HG02840 (cell line): ENCODE data around the gene HOXA6.
A peak's percentile ranks its signal among the peaks of the same experiment; 100 is the strongest.

Source experiments
- ATAC-seq: cut with Tn5 transposase; IDR thresholded peaks from one replicate; pipeline ENCODE4 v1.9.1; 2021; ENCODE audit warnings: mild to moderate bottlenecking, moderate library complexity, moderate number of reproducible peaks; ENCODE audit not compliant: unreplicated experiment, low FRiP score

Gene HOXA6

DNA sequence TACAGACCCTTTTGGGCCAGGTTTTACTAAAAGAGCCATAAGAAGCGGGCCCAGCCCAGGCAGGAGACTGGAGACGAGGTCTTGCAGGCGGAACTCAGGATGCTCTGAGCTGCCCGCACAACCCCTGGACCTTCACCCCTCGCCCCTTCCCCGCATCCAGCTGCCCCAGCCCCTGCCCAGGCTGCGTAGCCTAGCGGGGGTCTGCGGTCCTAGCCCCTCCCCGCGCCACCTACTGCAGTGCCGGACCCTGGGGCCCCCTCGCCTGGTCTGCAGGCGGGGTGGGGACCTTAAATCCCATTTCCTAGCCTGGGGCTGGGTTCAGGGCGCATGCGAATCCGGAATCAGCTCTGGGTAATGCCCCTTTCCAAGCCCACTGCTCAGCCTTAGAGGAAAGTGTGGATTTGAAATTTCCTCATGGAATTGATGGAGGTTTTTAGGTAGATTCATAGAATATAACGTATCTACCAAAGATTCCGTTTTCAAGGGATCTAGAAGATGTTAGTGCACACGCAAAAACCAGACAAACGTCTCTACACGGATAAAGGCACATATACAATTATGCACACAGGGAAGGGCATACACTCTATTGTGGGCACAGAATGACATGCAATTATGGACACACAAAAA, 5.4 kb upstream of the HOXA6 start:
- no peak for ATAC-seq

DNA sequence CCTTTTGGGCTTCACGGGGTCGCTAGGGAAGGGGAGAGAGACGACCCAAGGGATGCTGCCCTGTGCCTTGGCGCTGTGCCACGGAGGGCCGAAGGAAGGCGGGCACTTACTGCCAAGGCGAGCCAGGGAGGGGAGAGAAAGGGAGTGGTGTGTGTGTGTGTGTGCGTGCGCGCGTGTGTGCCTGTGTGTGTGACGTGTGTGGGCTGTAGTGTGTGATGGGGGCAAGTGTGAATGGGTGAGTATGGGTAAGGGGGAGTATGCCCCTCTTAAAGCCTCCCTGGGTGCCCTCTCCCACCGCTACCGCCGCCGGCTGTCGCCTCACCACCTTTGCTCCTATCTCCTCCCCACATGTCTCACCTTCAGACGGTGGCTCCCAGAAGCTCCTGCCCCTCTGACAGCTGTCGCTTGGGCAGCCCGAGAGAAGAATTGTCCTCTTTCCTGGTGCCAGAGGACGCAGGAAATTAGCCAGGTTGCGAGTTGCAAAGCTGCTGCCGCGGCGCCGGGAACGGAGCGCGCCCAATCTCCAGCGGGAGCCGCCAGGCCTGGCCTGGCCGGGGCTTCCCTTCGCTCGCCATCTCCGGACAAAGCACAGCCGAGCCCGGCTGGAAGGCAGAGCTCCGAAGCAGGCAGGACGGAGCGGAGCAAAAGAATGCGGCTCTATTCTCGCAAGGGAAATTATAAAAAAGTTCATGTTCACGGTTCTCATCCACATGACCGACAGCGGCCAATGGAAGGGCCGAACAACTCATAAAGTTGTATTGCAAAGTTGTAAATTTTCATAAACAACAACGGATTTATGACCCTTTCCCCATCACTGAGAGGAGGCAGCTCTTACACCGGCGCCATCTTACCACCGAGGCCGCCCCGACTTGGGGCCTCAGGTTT, 4.6 kb upstream of the HOXA6 start, which contains the start of gene HOXA3:
HOXA3 (minus strand) TSS at position 653 of the 885 bp plus-strand sequence. CDS start 41,943 bp downstream, outside the sequence.
- no peak for ATAC-seq

DNA sequence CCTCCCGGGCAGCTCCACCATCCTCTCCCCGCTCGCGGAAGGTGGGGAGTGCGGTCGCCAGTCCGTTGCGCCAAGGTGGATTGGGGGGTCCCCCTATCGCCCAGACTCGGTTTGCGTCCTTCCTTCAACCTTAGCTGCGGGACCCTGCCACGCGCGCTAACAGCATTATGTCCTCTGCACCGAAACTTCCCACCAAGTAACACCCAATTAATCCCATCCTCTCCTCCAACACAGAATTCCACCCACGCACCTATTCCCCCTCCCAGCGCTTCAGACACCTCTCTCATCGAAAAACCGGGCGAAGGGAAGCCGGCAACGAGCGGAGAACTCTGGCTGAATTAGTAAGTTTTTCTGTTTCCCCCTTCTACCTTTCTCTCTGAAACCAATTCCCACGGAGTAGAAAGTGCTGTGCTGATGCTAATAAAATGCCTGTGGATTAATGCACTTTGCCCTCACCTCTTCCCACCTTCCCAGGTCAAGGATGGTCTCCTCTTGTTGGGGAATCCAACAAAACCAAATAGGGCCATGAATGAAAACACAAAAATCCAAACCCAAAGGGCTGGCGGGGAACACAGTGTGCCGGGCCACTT, 3.9 kb upstream of the HOXA6 start:
- no peak for ATAC-seq

DNA sequence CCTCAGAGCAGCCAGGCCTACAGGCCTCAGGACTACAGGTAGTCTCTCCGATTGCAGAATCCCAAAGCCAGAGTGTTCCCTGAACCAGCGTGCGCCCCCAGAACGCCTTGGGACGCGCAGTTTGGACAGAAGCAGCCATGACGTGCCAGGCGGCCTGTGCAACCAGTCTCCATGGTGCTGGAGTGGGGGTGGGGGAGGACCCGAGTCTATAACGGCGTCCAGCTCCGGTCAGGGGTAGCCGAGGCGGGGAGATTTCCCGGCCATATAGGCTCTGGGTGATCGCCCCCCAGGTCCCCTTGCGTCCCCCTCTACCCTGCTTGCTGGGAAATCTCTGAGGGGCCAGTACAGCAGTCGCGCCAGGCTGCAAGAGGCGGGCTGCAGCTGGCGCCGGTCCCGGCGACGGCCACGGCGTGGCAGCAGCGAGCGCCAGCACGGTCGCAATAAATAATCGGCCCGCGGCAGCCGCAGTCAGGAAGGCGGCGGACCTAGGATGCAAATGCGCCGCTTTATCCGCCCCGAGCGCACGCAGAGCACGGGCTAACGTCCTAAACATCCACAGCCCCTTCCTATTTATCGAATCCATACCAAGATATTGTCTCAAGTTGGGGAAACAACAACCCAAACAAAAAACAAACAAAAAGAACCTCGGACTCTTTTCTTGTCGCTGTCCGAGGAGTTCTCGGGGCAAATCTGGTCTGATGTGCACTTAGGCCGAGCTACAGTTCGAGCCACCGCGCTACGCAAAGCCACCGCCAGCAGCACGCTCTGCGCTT, 3.2 kb upstream of the HOXA6 start:
- peak; percentile 60 for ATAC-seq

DNA sequence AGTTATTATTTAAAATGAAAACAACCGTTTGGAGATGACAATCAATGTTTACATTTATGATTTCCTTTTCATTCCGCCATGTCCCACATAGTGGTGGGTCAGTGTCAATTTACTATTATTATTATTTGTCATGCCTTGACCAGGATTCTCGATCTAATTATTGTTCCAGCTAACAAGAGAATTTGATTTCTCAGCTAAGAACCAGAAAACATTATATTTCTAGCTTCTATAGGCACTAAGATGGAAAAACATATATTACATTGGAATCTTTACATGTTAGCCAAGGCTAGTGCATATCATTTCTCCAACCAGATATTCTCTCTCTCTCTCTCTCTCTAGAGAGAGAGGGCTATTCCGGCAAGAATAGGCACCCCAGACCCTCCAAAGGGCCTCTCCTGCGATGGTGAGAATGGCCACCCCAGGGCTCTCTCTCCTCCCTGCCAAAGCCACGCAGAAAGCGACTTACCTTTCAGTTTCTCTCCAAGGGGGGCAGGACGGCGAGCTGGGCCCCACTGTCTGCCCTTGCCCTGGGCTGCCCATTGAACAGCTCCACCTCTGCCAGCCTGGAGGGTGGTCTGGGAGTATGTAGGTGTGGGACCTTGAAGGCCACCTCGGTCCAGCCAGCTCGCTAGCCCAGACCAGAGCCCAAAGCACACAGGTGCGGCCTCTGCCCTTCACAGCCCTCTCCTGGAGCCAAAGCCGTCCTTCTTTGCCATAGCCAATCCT, 2.4 kb upstream of the HOXA6 start:
- peak; percentile 17 for ATAC-seq

DNA sequence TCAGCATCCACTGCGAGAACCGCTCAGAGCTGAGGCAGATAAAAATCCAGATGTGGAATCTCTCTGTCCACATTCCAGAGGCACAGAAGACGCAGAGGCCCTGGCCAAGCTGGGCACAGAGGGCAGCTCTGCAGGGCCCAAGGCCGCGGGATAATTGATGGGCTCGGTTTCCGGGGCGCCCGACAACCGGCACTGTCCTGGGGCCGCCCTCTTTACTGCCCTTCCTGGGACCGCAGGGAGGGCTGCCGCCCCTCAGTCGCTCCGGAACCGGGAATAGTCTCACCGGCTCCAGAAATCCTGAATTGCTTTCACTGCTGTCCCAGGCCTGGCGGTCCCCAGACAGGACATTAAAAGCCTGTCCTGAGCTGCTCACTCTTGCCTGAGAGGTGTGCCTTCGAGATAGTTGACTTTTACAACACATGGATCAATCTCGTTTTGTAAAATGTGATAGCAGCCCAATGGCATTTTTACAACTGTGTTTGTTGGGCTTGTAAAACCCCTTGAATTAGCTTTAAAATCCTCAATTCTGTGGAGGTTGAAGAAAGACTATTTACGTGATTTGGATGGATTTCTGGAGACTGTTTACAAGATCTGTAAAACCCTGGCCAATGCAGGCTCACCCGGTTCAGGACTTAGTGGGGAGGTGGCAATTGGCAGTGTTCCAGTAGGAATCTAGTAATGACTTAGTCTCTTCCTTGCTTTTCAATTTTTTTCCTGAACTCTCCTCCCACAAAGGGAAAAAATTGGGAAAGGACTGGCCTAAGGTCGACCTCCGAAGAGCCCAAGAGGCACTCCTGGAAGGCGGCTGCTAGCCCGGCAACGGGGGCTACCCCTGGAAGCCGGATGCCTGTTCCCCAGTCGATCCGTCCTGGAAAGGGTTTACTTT, 1.4 kb upstream of the HOXA6 start:
- no peak for ATAC-seq

DNA sequence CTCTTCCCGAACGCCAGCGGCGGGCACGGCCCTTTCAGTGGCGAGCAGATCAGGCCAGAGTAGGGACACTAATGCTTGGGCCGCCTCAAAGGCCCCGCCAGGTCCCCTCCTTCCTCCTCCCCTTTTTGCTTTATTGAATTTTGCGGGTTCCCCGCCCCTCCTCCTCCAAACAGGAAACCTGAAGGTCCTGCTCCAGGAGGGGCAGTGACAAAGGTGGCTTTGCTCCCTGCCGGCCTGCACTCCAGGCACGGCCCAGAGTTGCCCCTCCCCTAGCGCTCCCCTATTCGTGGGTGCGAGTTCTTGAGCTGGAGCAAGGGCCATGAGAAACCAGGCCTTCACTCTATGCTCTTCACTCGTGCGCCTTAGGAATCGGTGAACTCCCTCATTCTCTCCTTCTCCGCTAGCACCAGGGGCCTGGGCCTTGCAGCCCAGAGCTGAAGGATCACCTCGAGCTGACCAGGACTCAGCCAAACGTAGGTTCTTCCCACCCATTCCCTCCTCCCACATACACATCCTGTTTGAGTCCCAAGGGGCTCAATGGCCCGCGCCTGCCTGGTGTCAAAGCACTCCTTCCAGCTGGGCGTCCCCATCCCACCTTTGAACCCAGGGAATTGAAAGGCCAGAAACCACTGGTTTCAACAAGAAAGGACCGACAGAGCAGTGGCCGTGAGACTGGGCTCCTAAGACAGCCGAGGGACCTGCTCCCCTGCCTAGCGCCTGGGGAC, 619 bp upstream of the HOXA6 start:
- ATAC-seq: no peak

DNA sequence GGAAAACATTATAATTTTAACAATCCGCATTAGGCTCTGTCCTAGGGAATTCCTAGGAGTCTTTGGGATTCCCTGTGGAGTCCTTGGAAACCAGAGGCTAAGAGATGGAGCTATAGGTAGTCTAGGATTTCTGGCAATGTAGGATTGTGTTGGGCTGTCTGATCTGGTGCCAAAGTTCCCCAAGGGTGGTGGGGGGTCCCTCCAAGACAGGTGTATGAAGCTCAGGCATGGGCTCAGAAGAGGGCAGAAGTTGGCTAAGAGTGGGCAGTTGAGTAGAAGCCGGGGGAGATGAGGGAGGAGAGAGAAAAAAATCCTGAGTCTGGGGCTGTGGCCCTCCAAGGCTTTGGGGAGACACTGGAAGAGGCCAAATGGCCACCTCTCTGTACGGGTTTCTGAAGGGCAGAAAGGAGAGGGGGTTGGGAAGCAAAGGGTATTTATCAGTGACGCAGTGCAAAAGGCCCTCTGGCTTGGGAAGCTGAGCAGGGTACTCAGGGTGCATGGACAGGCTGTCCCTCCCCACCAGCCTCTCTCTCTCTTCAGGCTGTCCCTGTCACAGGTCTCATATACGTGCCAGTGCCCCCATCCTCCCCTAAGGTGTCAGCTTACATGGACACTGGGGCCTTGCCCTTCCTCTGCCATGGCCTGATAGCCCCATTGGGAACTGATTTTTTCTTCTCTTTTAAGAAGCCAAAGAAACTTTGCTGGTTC, 929 bp downstream of the HOXA6 start:
- no peak for ATAC-seq

DNA sequence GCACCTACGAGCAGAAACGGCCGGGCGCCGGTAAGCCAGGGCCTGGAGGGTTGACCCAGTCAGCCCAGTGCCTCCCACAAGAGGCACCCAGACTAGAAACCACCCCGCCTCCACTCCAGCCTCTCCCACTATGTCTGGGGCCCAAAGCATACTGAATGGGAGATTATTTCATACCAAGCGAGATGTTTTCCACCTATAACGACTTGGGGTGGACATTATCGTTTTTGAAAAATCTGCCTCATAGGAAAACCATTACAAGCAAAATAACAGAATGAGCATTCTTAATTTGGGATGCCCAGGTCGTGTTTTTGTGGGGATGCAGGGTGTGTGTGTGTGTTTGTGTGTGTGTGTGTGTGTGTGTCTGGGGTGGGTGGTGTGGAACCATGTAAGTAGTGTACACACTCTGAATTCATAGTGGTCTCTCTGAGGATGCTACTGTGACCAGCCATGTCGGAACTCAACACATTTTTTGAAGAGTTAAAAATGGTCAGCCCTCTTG, 1.6 kb downstream of the HOXA6 start:
- no peak for ATAC-seq

DNA sequence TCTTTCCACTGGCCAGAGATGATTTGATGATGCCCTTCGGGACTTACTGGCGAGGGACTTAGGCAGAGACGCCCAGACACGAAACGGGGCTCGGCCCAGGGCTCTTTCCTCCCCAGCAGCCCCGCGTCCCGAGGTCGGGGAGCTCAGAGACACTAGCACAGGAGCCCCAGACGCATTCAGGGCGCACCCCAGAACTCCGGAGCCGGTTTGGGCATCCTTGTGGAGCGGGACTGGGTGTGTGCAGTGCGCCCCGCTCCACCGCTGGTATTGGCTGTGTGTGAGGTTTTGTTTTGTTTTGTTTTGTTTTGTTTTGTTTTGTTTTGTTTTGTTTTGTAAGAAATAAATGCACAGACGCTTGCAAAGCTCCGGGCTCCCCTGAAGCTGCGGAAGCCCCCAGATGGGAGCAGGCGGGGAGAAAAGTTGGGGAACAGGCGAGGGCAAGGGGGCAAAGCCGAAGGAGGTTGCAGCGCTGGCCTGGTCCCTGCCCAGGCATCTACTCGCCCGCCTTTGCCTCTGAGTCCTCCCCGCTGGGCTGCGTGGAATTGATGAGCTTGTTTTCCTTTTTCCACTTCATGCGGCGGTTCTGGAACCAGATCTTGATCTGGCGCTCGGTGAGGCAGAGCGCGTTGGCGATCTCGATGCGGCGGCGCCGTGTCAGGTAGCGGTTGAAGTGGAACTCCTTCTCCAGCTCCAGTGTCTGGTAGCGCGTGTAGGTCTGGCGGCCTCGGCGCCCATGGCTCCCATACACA, 2.2 kb downstream of the HOXA6 start:
- ATAC-seq: no peak

DNA sequence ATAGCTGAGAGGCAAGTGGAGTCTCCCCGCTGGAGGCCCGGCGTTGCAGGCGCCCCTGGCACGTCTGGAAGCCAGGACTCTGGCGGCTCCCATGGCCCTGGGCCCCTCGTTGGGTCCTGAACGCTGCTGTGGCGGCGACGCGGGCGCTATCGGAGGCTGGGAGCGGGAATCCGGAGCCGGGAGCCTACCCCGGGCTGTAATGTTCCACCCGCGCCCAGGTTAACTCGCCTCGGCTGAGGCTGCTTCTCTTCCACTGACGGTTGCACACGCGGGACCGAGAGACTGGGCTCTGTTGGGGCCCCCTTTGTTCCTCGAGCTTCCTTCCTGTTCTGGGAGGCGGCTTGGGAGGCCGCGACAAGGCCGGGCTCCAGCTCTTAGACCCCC, 2.8 kb downstream of the HOXA6 start:
- no peak for ATAC-seq

DNA sequence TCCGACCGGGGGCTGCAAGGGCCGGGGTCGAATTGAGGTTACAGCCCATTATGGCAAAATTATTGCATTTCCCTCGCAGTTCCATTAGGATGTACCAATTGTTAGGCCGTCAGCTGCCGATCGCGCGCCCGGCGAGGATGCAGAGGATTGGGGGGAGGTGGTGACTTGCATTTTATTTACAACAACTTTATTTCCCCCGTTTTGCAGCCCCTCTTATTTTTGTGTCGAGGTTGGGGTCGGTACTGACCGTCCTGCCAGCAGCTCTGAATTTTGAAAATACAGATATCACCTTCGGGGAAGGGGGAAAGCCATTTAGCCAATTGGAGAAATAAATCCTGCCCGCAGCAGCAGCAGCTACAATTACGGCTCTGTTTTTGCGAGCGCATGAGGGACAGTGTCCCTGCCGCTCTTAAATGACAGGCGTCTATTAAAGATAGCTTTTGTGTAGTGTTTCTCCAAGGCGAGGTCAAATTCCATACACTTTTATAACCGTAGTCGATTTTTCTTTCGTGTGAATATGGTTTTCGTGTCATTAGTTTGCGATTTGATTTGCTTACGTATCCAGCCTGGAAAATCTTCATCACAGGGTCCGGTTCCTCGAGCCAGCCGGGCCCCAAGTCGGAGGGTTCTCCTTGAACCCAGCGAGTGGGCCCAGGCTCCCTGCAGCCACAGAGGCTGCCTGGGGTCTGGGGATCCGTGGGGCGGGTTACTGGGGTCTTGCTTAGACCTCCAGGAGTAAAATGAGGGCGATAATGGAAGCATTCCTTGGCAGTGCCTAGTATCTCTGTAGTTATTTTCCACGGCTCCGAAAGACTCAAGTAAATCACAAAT, 3.4 kb downstream of the HOXA6 start:
- ATAC-seq: no peak

DNA sequence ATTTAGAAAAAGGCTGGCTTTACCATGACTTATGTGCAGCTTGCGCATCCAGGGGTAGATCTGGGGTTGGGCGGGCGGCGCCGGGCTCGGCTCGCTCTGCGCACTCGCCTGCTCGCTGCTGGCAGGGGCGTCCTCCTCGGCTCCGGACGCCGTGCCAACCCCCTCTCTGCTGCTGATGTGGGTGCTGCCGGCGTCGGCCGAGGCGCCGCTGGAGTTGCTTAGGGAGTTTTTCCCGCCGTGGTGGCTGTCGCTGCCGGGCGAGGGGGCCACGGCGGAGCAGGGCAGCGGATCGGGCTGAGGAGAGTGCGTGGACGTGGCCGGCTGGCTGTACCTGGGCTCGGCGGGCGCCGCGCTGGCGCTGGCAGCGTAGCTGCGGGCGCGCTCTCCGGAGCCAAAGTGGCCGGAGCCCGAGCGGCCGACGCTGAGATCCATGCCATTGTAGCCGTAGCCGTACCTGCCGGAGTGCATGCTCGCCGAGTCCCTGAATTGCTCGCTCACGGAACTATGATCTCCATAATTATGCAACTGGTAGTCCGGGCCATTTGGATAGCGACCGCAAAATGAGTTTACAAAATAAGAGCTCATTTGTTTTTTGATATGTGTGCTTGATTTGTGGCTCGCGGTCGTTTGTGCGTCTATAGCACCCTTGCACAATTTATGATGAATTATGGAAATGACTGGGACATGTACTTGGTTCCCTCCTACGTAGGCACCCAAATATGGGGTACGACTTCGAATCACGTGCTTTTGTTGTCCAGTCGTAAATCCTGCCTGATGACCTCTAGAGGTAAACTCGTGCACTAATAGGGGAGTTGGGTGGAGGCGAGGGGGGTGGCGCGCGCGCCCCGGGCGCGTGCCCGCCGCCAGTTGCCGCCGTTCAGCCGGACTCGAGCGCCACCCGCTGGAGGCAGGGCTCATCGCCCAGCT, 4.3 kb downstream of the HOXA6 start, which contains the start of gene HOXA5:
HOXA5 (minus strand) TSS at position 659 of the 927 bp plus-strand sequence; CDS start at position 585, 74 bp downstream.
- ATAC-seq: no peak

DNA sequence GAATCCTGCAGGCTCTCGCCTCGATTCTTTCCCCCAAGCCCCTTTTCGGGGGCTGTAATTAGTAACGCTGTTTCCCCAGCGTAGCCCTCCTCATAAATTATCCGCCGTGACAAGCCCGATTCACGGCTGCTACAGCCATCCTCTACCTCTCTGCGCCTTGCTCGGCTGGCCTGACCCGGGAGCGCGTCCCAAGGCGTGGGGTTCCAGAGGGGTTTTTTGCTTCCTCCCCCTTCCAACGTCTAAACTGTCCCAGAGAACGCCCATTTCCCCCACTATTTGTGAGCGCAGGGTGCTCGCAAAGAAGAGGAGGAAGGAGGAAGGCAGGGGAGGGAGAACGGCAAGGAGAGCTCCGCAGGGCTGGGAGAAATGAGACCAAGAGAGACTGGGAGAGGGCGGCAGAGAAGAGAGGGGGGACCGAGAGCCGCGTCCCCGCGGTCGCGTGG, 5.0 kb downstream of the HOXA6 start:
- ATAC-seq: no peak
